ENCODE results near the gene XIAP.

XIAP gene

GRCh38 chrX:123961268-123962005 is 101.6 kb downstream of the XIAP start, which contains the start of gene STAG2:
Gene STAG2 (plus strand): TSS chrX:123961706. CDS start chrX:124022628, 60,922 bp downstream.
- DNase-seq = peak; percentile 84

GRCh38 chrX:123962006-123962467 is 102.2 kb downstream of the XIAP start:
- no peak for DNase-seq

- DNase-seq = peak; percentile 91
These were observed 103.0 kb downstream of the XIAP start for GRCh38 chrX:123962794-123963373.

Data from NCI-H446 treated with DMSO at 0.1 percent for 48 hours (cell line).